ENCODE results near the gene OR2L8.

- TF ChIP-seq CTCF (IDR thresholded peaks at IDR 0.05) (no peak), EP300 (IDR thresholded peaks at IDR 0.05) (no peak)
Measured at GRCh38 chr1:247924868-247925267, 23.8 kb upstream of the OR2L8 start, which contains the start of gene OR2AJ1.
